Activated CD4-positive, alpha-beta T cell treated with anti-CD3 and anti-CD28 coated beads, Interleukin-2, amount 10 ng/mL, durations not matched to agents 7 days and 5 days (primary cell): ENCODE results near the gene LIN28B. TPM values are rescaled to one million over a fixed set of nuclear protein-coding genes. Genes with fewer than 3 reads are reported as not detected.
"Not testable (repeated sequence)": the region's sequence is repeated elsewhere in the genome, so short reads cannot be mapped to it uniquely, and the experiment has no call there.

Source experiments
- CTCF ChIA-PET: fragments of 350-600 bp; sonication (Branson Sonifier 250); formaldehyde crosslinking; loops from one replicate; lab custom pipeline; 2021; ENCODE audit warnings: antibody characterized with exemption; lab: Charles Lee
- POLR2A ChIA-PET: fragments of 350-600 bp; sonication (Branson Sonifier 250); formaldehyde crosslinking; loops from one replicate; lab custom pipeline; 2021; ENCODE audit warnings: antibody characterized with exemption; lab: Charles Lee
- DNase-seq: peaks from one replicate; pipeline ENCODE4 v3.0.0-alpha.2; 2020
- H3K27ac Mint-ChIP-seq: one replicate; pipeline ENCODE4 v1.8.0; 2021; ENCODE audit warnings: mild to moderate bottlenecking, moderate library complexity, mixed read lengths
- H3K27me3 Mint-ChIP-seq: one replicate; pipeline ENCODE4 v1.8.0; 2021; ENCODE audit warnings: mixed read lengths
- H3K36me3 Mint-ChIP-seq: one replicate; pipeline ENCODE4 v1.8.0; 2021; ENCODE audit warnings: low read depth, mixed read lengths
- H3K4me1 Mint-ChIP-seq: one replicate; pipeline ENCODE4 v1.8.0; 2021; ENCODE audit warnings: mixed read lengths
- H3K4me3 Mint-ChIP-seq: one replicate; pipeline ENCODE4 v1.8.0; 2021; ENCODE audit warnings: mild to moderate bottlenecking, moderate library complexity, mixed read lengths
- H3K9me3 Mint-ChIP-seq: one replicate; pipeline ENCODE4 v1.8.0; 2021; ENCODE audit warnings: mixed read lengths
- total RNA-seq, 2 experiments: library from RNA; stranded (reverse); gene quantifications; one replicate each; pipeline ENCODE4 v1.2.3, GENCODE V29; 2021

The LIN28B gene
- total RNA-seq, 2 experiments from 2014 or later = not detected

DNA sequence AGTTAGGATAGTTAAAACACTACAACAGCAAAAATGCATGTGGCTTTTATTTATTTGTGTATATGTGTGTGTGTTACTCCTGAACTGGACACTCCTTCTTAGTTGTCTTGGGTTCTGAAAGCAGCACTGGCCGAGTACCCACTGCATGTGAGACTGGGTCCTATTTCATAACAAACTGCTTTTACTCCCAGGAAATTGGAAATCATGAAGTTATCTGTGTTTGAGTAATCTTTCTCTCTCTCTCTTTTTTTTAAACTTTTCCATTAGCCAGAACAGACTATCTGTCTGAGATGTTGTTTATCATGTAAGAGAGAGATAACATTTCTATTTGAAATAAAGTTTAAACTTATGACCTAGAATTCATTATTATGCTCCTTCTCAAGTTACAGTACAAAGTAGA, 110.4 kb downstream of the LIN28B start:
- Mint-ChIP-seq H3K27ac (no peak overlapping the region), H3K4me3 (no peak overlapping the region), H3K36me3 (no peaks in the 10 kb centered on the region), H3K9me3 (no peaks in the 10 kb centered on the region), H3K27me3 (peaks cover 29% of the 10 kb centered on the region), H3K4me1 (no peaks in the 10 kb centered on the region)
- no peak for DNase-seq
- POLR2A ChIA-PET = no interaction called here
- CTCF ChIA-PET = no interaction called here

DNA sequence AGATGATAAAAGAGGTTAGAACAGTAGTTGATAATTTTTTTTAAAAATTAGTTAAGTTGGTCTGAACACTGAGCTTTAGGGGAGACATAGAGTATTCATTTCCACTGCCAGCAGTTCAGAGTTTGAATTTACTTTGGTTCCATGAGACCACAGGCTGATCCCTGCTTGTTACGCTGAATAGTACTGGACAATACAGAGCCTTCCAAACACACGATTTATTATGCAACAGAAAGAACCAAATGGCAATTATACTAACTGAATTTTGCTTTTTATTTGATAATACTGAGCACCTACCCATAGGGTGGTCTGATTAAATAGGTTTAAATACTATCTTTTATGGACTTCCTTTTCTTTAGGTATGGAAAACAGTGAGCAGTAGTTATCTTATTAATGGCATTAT, 111.5 kb downstream of the LIN28B start:
- CTCF ChIA-PET = no interaction called here
- peaks cover 31% of the 10 kb centered on the region for H3K27me3 Mint-ChIP-seq
- no peak for DNase-seq
- no peaks in the 10 kb centered on the region for H3K36me3 Mint-ChIP-seq
- H3K9me3 Mint-ChIP-seq = no peaks in the 10 kb centered on the region
- no peak overlapping the region for H3K4me3 Mint-ChIP-seq
- POLR2A ChIA-PET = no interaction called here
- H3K4me1 Mint-ChIP-seq = no peaks in the 10 kb centered on the region
- no peak overlapping the region for H3K27ac Mint-ChIP-seq

DNA sequence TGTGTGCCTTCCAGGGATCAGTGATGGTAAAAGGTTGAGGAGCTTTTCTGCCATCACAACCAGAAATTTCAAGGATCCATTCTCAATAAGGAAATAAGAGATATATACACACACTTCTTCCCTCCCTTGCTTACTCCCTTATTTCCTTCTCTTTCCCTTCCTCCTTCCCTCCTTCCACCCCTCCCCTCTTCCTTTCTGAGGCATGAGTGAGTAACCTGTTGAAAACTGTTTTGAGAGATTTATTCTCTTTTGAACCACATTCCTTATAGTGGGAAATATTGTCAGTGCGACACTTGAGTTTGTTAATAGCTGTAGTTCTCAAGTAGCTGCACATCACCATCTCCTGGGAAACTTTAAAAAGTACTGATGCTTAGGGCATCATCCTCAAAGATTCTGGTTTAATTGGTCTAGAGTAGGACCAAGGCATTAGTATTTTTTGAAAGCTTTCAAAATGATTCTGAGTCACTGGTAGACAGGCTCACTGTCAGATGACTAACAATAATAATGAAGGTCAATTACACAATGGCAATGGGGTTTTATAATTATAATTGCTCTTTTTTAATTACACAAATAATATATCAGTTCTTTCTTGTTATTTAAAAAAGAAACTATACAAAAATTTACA, 113.0 kb downstream of the LIN28B start:
- CTCF ChIA-PET = interaction anchor here (1.2 kb wide), 1 partner anchor 18 kb away, joined by 4 read pairs; no protein-coding TSS in a partner anchor
- H3K4me3 Mint-ChIP-seq = no peak overlapping the region

DNA sequence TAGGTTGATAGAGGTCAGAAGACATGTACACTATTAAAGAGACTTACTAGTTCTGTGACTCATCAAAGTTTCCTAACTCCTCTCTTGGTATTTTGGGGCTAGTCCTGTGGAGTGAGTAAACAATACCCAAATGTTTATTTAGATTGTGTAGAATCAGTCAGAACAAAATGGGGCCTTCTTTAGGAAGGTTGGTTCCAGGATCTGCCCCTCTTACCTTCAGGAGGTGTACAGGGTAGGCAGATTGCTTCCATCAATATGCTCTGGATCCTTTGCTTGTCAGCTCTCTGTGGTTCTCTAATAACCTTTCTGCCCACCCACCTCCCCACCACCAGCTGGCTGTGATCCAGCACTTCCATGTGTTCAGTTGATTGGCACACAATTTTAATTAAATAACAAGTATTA, 115.9 kb downstream of the LIN28B start:
- Mint-ChIP-seq H3K9me3 (no peaks in the 10 kb centered on the region), H3K4me1 (no peaks in the 10 kb centered on the region), H3K36me3 (no peaks in the 10 kb centered on the region), H3K4me3 (no peak overlapping the region), H3K27me3 (peaks cover 14% of the 10 kb centered on the region), H3K27ac (no peak overlapping the region)
- ChIA-PET CTCF (no interaction called here), POLR2A (no interaction called here)
- no peak for DNase-seq

More for the DNA sequence above, 113.0 kb downstream of the LIN28B start:
- H3K27me3 Mint-ChIP-seq = peaks cover 26% of the 10 kb centered on the region
- no peaks in the 10 kb centered on the region for H3K4me1 Mint-ChIP-seq
- H3K27ac Mint-ChIP-seq = no peak overlapping the region
- no peaks in the 10 kb centered on the region for H3K9me3 Mint-ChIP-seq
- H3K36me3 Mint-ChIP-seq = no peaks in the 10 kb centered on the region
- POLR2A ChIA-PET = no interaction called here
- no peak for DNase-seq

DNA sequence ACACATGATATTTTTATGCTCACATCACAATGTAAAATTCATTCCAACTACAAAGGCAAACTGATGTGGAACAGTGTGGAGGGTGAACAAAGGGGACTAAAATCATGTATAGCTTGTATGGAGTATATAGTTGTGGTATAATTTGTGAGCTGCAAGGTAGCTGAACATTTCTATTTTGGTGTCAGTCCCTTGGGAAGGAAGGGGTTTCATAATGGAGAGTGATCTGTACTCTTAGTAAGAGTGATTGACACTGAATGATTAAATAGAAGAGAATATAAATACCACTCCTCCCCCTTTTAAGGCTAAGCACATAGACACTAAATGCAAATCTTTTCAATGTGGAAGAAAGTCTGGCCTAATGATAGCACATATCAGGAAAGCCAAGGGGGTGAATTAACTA, 118.3 kb downstream of the LIN28B start:
- CTCF ChIA-PET = interaction anchor here (0.5 kb wide), 1 partner anchor 220 kb away, joined by 3 read pairs; no protein-coding TSS in a partner anchor
- Mint-ChIP-seq H3K4me1 (no peaks in the 10 kb centered on the region), H3K27ac (no peak overlapping the region), H3K27me3 (peaks cover 19% of the 10 kb centered on the region), H3K9me3 (no peaks in the 10 kb centered on the region), H3K4me3 (no peak overlapping the region), H3K36me3 (no peaks in the 10 kb centered on the region)
- POLR2A ChIA-PET = no interaction called here
- DNase-seq = no peak

DNA sequence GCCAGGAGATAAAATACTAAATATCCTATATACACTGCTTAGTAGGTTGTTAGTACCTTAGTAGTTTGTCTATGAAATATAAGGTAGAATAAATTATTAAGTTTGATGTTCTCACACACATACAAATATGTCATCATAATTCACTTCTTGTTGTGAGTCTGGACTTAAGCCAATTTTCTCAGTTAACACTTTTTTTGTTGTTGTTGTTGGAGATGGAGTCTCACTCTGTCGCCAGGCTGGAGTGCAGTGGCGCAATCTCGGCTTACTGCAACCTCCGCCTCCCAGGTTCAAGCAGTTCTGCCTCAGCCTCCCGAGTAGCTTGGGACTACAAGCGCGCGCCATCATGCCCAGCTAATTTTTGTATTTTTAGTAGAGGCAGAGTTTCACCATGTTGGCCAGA, 119.5 kb downstream of the LIN28B start:
- DNase-seq, H3K27ac Mint-ChIP-seq, H3K4me3 Mint-ChIP-seq, H3K9me3 Mint-ChIP-seq, POLR2A ChIA-PET, H3K36me3 Mint-ChIP-seq, H3K4me1 Mint-ChIP-seq: not testable (repeated sequence)
- H3K27me3 Mint-ChIP-seq = peaks cover 22% of the 10 kb centered on the region
- CTCF ChIA-PET = interaction anchor here (2.0 kb wide), 1 partner anchor 11 kb away, joined by 6 read pairs; no protein-coding TSS in a partner anchor

DNA sequence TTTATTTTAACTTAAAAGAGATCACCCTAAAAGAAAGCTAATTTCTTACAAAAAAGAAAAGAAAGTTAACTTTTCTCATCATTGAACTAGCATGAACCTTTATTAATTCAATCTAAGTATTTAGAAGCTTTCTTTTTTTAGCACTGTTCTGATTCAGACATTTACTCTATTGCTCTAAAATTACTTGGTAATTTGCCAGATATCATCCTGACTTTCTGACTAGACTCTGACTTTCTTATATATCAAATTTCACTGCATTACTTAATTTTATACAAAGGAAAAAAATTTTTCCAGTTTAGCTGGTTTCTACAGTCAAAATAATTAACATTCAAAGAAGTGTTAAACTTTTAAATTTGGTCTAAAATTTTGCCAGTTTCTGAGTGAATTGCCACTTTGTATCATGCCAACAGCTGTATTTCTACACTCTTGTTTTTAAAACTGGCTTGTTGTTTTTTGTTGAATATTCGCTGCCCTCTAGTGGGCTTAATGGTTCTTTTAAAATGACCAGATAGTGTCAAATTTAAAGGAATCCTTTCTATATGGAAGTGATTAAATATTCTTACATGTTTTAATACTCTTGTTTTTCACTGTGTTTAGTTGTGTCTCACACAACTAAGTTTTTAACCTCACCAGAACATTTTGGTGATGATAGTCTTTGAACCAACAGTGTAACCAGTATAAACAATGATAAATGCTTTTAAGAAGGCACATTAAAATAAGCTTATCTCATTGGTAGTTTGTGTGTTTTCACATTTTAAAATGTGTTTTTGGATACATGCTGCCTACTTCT, 120.9 kb downstream of the LIN28B start:
- no peak overlapping the region for H3K27ac Mint-ChIP-seq
- H3K4me1 Mint-ChIP-seq = no peaks in the 10 kb centered on the region
- ChIA-PET POLR2A (no interaction called here), CTCF (interaction anchor here (0.6 to 2.0 kb wide), 4 partner anchors 10 to 437 kb away, joined by 3 to 6 read pairs (median 3); no protein-coding TSS in a partner anchor)
- H3K9me3 Mint-ChIP-seq = no peaks in the 10 kb centered on the region
- peak; percentile 14 for DNase-seq
- peaks cover 26% of the 10 kb centered on the region for H3K27me3 Mint-ChIP-seq
- H3K36me3 Mint-ChIP-seq = no peaks in the 10 kb centered on the region
- H3K4me3 Mint-ChIP-seq = no peak overlapping the region

DNA sequence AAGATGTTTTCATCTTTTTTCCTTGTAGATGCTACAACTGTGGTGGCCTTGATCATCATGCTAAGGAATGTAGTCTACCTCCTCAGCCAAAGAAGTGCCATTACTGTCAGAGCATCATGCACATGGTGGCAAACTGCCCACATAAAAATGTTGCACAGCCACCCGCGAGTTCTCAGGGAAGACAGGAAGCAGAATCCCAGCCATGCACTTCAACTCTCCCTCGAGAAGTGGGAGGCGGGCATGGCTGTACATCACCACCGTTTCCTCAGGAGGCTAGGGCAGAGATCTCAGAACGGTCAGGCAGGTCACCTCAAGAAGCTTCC, 121.4 kb downstream of the LIN28B start:
- Mint-ChIP-seq H3K27ac (no peak overlapping the region), H3K9me3 (no peaks in the 10 kb centered on the region), H3K27me3 (peaks cover 26% of the 10 kb centered on the region), H3K36me3 (no peaks in the 10 kb centered on the region), H3K4me1 (no peaks in the 10 kb centered on the region), H3K4me3 (no peak overlapping the region)
- DNase-seq = no peak
- ChIA-PET POLR2A (no interaction called here), CTCF (interaction anchor here (1.4 to 2.0 kb wide), 2 partner anchors 9 to 12 kb away, joined by 3 to 6 read pairs; no protein-coding TSS in a partner anchor)

DNA sequence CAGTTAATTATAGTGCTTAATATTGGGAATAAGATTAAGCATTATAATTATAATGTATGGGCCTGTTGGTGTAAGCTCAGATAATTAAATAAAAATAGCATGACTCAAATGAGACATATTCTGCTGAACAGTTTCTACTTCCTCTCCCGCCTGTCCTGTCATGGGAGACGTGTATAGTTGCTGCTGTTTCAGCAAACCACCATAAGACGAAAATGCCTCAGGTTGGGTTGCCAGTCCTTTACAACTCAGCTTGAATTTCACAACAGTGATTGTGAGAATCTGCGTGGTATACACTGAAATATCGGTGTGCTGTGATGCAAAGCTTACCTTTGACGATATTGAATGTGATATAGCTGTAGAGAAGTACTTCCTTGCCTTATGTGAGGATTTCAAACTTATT, 123.4 kb downstream of the LIN28B start:
- peaks cover 26% of the 10 kb centered on the region for H3K27me3 Mint-ChIP-seq
- H3K4me3 Mint-ChIP-seq = no peak overlapping the region
- H3K36me3 Mint-ChIP-seq = no peaks in the 10 kb centered on the region
- H3K4me1 Mint-ChIP-seq = no peaks in the 10 kb centered on the region
- ChIA-PET CTCF (no interaction called here), POLR2A (no interaction called here)
- no peaks in the 10 kb centered on the region for H3K9me3 Mint-ChIP-seq
- no peak for DNase-seq
- no peak overlapping the region for H3K27ac Mint-ChIP-seq

DNA sequence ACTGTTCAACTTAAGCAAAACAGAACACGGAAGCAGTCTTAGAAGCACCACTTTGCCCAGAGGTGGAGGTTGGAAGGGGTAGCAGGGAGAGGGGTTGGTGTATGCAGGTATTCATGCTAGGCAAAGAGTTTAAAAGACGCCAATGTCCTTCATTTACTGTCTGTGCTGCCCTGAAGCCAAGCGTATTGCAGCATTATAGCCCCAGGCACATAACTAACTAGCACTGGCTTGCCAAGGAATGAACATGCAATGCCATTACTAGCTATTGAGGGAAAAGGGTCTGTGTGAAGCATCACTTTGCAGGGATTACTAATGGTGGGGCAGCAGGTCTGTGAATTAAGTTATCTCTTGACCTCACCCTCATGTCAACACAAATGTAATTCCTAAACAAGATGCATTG, 124.8 kb downstream of the LIN28B start:
- CTCF ChIA-PET, H3K4me3 Mint-ChIP-seq, H3K4me1 Mint-ChIP-seq, POLR2A ChIA-PET, H3K9me3 Mint-ChIP-seq, H3K36me3 Mint-ChIP-seq, H3K27ac Mint-ChIP-seq, DNase-seq: not testable (repeated sequence)
- H3K27me3 Mint-ChIP-seq = peaks cover 26% of the 10 kb centered on the region

DNA sequence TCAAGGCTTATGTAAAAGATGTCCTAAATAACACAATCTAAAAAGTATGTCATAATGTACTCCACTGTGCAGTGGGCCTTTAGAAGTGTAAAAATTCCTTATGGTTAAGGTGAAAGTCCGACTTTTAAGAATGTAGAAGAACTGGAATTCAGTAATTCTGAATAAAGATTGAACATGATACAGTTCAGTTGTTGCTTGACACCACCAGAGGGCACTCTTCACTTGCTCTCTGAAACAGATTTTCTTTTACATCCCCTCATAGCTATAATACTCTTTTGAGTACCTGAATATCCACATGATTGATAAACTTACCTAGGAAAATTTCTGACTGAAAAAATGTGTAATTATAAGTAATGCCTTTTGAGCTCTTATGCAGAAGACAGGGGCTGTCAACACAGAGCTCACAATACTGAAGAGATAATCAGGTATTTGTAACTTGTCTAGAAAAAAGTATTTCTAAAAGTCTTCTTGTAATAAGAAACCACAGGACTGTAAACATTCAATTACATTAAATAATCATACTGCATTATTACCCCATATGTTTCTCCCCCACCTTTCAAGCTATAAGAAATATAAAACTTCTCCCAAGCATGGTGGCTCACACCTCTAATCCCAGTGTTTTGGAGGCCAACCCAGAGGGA, 130.8 kb downstream of the LIN28B start:
- Mint-ChIP-seq H3K4me3 (no peak overlapping the region), H3K36me3 (no peaks in the 10 kb centered on the region), H3K9me3 (no peaks in the 10 kb centered on the region), H3K27me3 (peaks cover 5% of the 10 kb centered on the region), H3K4me1 (no peaks in the 10 kb centered on the region), H3K27ac (no peak overlapping the region)
- ChIA-PET POLR2A (no interaction called here), CTCF (interaction anchor here (0.7 to 1.6 kb wide), 10 partner anchors 8 to 336 kb away, joined by 3 to 7 read pairs (median 3); partner anchors contain the start of gene PREP)
- DNase-seq = peak; percentile 47

DNA sequence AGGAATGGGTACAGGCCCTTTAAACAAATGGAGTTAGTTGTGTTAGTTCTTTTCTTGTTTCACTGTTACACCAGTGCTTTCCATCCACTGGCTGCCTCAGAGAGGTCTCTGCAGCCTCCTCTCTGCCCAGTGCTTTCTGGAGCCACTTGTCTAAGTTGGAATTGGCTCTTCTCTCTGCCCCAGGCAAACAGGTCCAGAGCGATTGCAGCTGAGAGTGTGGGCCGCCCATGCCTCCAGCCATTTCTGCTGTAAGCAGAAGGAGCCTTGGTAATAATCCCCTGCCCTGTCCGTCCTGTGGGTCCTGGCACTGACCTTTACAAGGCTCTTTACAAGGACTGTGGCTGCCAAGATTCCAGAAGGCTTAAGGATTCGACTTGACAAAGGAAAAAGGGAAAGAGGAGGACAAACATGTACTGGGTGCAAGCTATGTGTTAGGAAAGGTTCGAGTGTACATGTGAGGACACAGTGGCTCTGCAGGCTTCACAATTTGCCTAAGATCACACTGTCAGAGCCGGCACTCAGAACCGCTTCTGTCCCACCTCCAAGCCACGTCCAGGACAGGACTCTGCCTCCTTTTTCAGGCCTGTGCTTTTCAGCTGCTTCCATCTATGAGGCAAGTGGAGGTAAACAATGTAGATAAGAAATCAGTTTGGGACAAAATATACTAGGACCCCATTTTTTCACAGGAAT, 134.4 kb downstream of the LIN28B start:
- Mint-ChIP-seq H3K9me3 (no peaks in the 10 kb centered on the region), H3K4me1 (no peaks in the 10 kb centered on the region), H3K27me3 (no peaks in the 10 kb centered on the region), H3K27ac (no peak overlapping the region), H3K36me3 (no peaks in the 10 kb centered on the region), H3K4me3 (no peak overlapping the region)
- no peak for DNase-seq
- ChIA-PET CTCF (no interaction called here), POLR2A (no interaction called here)
